GM21737 (cell line): ENCODE measurements around the gene AP3S1.
"Not testable (repeated sequence)": the region's sequence is repeated elsewhere in the genome, so short reads cannot be mapped to it uniquely, and the experiment has no call there.

Source experiments
- ATAC-seq: cut with Tn5 transposase; IDR thresholded peaks from one replicate; pipeline ENCODE4 v1.9.1; 2021; ENCODE audit warnings: mild to moderate bottlenecking, moderate library complexity; ENCODE audit not compliant: unreplicated experiment

AP3S1 gene

GRCh38 chr5:115869256-115869795 lies 27.6 kb downstream of the AP3S1 start:
- ATAC-seq: no peak

GRCh38 chr5:115872447-115872846 lies 30.7 kb downstream of the AP3S1 start:
- ATAC-seq: no peak

- ATAC-seq: no peak
Observed at GRCh38 chr5:115873392-115873791, 31.7 kb downstream of the AP3S1 start.

GRCh38 chr5:115875447-115875846 lies 33.7 kb downstream of the AP3S1 start:
- ATAC-seq: no peak

DNA sequence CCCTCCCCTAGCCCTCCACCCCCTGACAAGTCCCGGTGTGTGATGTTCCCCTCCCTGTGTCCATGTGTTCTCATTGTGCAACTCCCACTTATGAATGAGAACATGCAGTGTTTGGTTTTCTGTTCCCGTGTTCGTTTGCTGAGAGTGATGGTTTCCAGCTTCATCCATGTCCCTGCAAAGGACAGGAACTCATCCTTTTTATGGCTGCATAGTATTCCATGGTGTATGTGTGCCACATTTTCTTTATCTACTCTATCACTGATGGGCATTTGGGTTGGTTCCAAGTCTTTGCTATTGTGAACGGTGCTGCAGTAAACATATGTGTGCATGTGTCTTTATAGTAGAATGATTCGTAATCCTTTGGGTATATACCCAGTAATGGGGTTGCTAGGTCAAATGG lies 35.6 kb downstream of the AP3S1 start:
- ATAC-seq: not testable (repeated sequence)

DNA sequence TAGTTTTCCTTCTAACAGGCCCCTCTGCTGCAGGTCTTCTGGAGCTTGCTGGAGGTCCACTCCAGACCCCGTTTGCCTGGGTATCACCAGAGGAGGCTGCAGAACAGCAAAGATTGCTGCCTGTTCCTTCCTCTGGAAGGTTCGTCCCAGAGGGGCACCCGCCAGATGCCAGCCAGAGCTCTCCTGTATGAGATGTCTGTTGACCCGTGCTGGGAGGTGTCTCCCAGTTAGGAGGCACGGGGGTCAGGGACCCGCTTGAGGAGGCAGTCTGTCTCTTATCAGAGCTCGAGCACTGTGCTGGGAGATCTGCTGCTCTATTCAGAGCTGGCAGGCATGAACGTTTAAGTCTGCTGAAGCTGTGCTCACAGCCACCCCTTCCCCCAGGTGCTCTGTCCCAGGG lies 40.7 kb downstream of the AP3S1 start:
- ATAC-seq: not testable (repeated sequence)

GRCh38 chr5:115884704-115885103 lies 43.0 kb downstream of the AP3S1 start:
- no peak for ATAC-seq

DNA sequence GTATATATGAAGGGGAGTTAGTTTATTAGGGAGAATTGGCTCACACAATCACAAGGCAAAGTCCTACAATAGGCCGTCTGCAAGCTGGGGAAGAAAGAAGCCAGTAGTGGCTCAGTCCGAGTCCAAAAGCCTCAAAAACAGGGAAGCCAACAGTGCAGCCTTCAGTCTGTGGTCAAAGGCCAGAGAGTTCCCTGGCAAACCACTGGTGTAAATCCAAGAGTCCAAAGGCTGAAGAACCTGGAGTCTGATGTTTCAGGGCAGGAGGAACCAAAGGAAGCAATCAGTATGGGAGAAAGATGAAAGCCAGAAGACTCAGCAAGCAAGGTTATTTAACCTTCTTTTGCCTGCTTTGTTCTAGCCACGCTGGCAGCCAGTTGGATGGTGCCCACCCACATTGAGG lies 43.5 kb downstream of the AP3S1 start:
- not testable (repeated sequence) for ATAC-seq

DNA sequence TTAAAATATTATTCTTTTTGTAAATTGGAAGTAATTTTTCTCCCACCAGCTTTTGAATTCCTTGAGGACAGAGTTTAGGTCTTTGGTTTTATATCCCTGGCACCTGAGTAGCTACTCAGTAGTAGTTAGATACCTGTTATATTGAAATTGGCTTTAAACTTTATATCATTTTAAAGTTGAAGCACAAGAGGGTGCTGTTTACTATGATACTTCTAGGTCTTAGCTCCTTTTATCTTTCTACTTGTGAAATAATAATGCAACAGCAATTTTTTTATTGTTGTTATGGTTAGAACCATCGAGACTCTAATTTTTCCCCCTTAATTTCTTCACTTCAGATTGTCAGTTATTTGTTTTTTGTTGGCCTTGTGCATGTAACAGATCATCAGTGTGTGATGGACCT lies 46.3 kb downstream of the AP3S1 start:
- no peak for ATAC-seq

GRCh38 chr5:115892021-115892420 lies 50.3 kb downstream of the AP3S1 start:
- no peak for ATAC-seq

- ATAC-seq: no peak
Observed at GRCh38 chr5:115894342-115894741, 52.6 kb downstream of the AP3S1 start.

GRCh38 chr5:115895821-115896220 lies 54.1 kb downstream of the AP3S1 start:
- ATAC-seq: no peak

- no peak for ATAC-seq
Observed at GRCh38 chr5:115898656-115899055, 56.9 kb downstream of the AP3S1 start.

- ATAC-seq: no peak
Observed at GRCh38 chr5:115907177-115907576, 65.4 kb downstream of the AP3S1 start.

GRCh38 chr5:115913623-115914400 lies 72.1 kb downstream of the AP3S1 start:
- not testable (repeated sequence) for ATAC-seq

- no peak for ATAC-seq
Observed at GRCh38 chr5:115920171-115920725, 78.5 kb downstream of the AP3S1 start.

GRCh38 chr5:115928578-115929407 lies 87.1 kb downstream of the AP3S1 start:
- not testable (repeated sequence) for ATAC-seq

- ATAC-seq: not testable (repeated sequence)
Observed at GRCh38 chr5:115930171-115930570, 88.4 kb downstream of the AP3S1 start.

DNA sequence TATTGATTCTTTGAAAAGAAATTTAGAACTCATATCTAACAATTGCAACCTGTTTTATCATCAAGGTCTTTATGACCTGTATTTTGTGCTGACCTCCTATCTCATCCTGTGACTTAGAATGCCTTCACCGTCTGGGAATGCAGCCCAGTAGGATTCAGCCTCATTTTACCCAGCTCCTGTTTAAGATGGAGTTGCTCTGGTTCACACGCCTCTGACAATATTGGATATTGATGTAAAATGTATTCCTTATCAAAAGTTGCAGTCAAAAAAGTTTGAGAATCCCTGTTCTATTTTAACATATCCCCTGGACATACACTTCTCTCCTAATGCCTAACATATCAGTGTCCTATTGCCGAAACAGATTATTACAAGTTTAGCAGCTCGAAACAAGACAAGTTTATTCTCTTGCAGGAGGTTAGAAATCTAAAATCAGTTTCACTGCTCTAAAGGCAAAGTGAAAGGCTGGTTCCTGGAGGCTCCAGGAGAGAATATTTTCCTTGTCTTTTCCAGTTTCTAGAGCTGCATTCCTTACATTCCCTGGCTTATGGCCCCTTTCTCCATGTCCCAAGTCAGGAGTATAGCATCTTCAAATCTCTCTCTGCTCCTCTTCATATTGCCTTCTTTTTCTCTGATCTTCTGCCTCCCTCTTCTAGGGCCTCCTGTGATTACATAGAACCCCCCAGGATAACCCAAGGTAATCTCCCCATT lies 89.0 kb downstream of the AP3S1 start:
- ATAC-seq: no peak

- no peak for ATAC-seq
Observed at GRCh38 chr5:115932991-115933390, 91.3 kb downstream of the AP3S1 start.
